CD4-positive, alpha-beta T cell (primary cell): ENCODE results near the gene MAP4K2. TPM values are rescaled to one million over a fixed set of nuclear protein-coding genes. Genes with fewer than 3 reads are reported as not detected.

Experiments used
- ATAC-seq: fragments of 200-7000 bp; cut with Tn5 transposase; one replicate; pipeline ENCODE4 v1.10.0; 2022; ENCODE audit warnings: mild to moderate bottlenecking; ENCODE audit not compliant: poor library complexity
- CTCF ChIA-PET: fragments of 350-600 bp; sonication (Branson Sonifier 250); formaldehyde crosslinking; loops from one replicate; lab custom pipeline; 2021; ENCODE audit warnings: antibody characterized with exemption, inconsistent platforms; lab: Charles Lee
- POLR2A ChIA-PET: fragments of 350-600 bp; sonication (Branson Sonifier 250); formaldehyde crosslinking; loops from one replicate; lab custom pipeline; 2021; ENCODE audit warnings: antibody characterized with exemption, inconsistent platforms; lab: Charles Lee
- DNase-seq, 14 experiments: peaks; one replicate each; pipeline ENCODE4 v3.0.0-alpha.2; 2013 to 2020; ENCODE audit warnings: mixed read lengths in 2 of 14
- H3K27ac ChIP-seq, 2 donors: one replicate each; pipeline versions ENCODE4 v1.5.1 to v1.7.0; 2013; ENCODE audit warnings: low read length in 2 of 2, low read depth in 1 of 2, mild to moderate bottlenecking in 1 of 2
- H3K27me3 ChIP-seq, 2 experiments: 1 replicate in 1 of 2; 2 replicates in 1 of 2; pipeline versions ENCODE4 v1.6.1 to v1.7.0; 2013; ENCODE audit warnings: low read length in 2 of 2, control low read depth in 1 of 2, mild to moderate bottlenecking in 1 of 2, moderate library complexity in 1 of 2; ENCODE audit not compliant: insufficient read depth in 2 of 2, control insufficient read depth in 1 of 2
- H3K36me3 ChIP-seq: one replicate; pipeline ENCODE4 v1.6.1; 2013; ENCODE audit warnings: low read length, control low read depth; ENCODE audit not compliant: insufficient read depth
- H3K4me1 ChIP-seq: one replicate; pipeline ENCODE4 v1.6.1; 2013; ENCODE audit warnings: low read length, control low read depth; ENCODE audit not compliant: insufficient read depth
- H3K4me3 ChIP-seq: one replicate; pipeline ENCODE4 v1.5.1; 2013; ENCODE audit warnings: mild to moderate bottlenecking, low read length, moderate library complexity
- H3K9me3 ChIP-seq, 2 experiments: 1 replicate in 1 of 2; 2 replicates in 1 of 2; pipeline versions ENCODE4 v1.6.1 to v1.7.0; 2013; ENCODE audit warnings: low read length in 2 of 2, mild to moderate bottlenecking in 2 of 2, control low read depth in 1 of 2, moderate library complexity in 1 of 2; ENCODE audit not compliant: control insufficient read depth in 1 of 2, insufficient read depth in 1 of 2
- H3K27ac Mint-ChIP-seq: one replicate; pipeline ENCODE4 v1.8.0; 2020; ENCODE audit warnings: mixed read lengths
- H3K27me3 Mint-ChIP-seq: one replicate; pipeline ENCODE4 v1.8.0; 2021; ENCODE audit warnings: mixed read lengths
- H3K36me3 Mint-ChIP-seq: one replicate; pipeline ENCODE4 v1.8.0; 2021; ENCODE audit warnings: low read depth, mixed read lengths
- H3K4me1 Mint-ChIP-seq: one replicate; pipeline ENCODE4 v1.8.0; 2021; ENCODE audit warnings: low read depth, mixed read lengths
- H3K4me3 Mint-ChIP-seq: one replicate; pipeline ENCODE4 v1.8.0; 2020; ENCODE audit warnings: mild to moderate bottlenecking, mixed read lengths
- H3K9me3 Mint-ChIP-seq: one replicate; pipeline ENCODE4 v1.8.0; 2020; ENCODE audit warnings: mixed read lengths
- intact Hi-C, 2 experiments: fragments of 100-400 bp; cut with DNase I in 1 of 2; cut with micrococcal nuclease in 1 of 2; formaldehyde crosslinking; loops; one replicate each; pipeline versions ENCODE4 v1.15.1 to v1.9.0; 2023 to 2025; cut with DNase I, micrococcal nuclease
- total RNA-seq, 174 experiments: library from RNA in 2 of 174; stranded (reverse) in 2 of 174; gene quantifications; one replicate each; pipeline ENCODE4 v1.2.3 and lab custom pipeline; 2021 to 2026
- TF ChIP-seq, protein P1 (sequence below): fragments of 200-600 bp; IDR thresholded peaks from one replicate; pipeline ENCODE4 v1.8.0; 2022; ENCODE audit warnings: antibody characterized with exemption, mild to moderate bottlenecking

MAP4K2 gene
- total RNA-seq, 2 experiments from 2014 or later = 71.9 to 74.1 TPM

DNA sequence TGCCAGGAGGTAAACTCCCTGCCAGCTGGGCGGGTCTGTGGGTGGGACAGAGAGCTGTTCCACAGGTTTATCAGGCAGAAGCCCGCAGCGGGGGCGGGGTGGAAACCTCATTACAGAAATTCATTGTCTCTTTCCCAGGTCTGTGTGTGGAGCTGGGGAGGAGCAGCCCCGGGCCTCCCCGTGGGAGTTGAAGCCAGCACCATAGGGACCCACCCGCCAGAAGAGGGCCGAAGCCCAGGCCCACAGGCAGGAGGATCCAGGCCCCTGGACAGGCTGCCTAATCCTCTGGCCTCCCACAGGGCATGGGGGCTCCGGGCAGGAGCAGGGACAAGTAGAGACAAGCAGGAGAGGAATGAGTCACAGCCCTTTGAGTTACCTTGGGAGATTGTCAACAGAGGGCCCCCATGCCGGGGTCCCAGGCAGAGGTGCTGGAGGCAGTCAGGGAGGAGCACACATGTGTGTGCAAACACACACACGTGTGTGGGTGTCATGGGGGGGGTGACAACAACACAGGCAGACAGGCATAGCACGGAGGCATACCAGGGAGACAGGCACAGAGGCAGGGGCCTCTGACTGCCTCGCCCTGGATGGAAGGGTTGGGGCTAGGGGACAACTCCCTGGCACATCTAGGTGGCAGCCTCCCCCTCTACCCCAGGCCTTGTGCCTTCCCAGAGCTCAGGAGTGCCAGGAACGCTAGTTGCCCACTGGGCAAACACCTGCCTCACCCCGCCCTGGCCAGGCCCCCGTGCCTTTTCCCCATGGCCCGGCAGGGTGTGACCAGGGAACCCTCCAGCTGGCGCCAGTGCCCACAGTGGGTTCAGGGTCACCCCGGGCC lies 40.1 kb upstream of the MAP4K2 start:
- intact Hi-C loops = loop anchor here in 1 of 2 experiments (5.0 to 10.0 kb wide), 3 partner anchors 36 to 242 kb away; partner anchors contain the start of genes CDCA5 and ZFPL1
- H3K27me3 Mint-ChIP-seq = no peaks in the 10 kb centered on the region
- no peaks in the 10 kb centered on the region for H3K9me3 ChIP-seq
- TF ChIP-seq, protein P1, sequence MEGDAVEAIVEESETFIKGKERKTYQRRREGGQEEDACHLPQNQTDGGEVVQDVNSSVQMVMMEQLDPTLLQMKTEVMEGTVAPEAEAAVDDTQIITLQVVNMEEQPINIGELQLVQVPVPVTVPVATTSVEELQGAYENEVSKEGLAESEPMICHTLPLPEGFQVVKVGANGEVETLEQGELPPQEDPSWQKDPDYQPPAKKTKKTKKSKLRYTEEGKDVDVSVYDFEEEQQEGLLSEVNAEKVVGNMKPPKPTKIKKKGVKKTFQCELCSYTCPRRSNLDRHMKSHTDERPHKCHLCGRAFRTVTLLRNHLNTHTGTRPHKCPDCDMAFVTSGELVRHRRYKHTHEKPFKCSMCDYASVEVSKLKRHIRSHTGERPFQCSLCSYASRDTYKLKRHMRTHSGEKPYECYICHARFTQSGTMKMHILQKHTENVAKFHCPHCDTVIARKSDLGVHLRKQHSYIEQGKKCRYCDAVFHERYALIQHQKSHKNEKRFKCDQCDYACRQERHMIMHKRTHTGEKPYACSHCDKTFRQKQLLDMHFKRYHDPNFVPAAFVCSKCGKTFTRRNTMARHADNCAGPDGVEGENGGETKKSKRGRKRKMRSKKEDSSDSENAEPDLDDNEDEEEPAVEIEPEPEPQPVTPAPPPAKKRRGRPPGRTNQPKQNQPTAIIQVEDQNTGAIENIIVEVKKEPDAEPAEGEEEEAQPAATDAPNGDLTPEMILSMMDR = no peak
- peaks cover 27% of the 10 kb centered on the region for H3K4me1 Mint-ChIP-seq
- H3K27ac Mint-ChIP-seq = peak overlapping the region; percentile 50
- no peak overlapping the region for H3K4me3 ChIP-seq
- H3K27ac ChIP-seq = no peak overlapping the region
- peaks cover 36% of the 10 kb centered on the region for H3K4me1 ChIP-seq
- H3K9me3 Mint-ChIP-seq = no peaks in the 10 kb centered on the region
- peaks cover 3% of the 10 kb centered on the region for H3K36me3 ChIP-seq
- peaks cover 5% of the 10 kb centered on the region for H3K36me3 Mint-ChIP-seq
- ATAC-seq (no peak), DNase-seq (no peak)
- ChIA-PET POLR2A (interaction anchor here (1.0 to 2.2 kb wide), 4 partner anchors 40 to 99 kb away, joined by 3 to 19 read pairs (median 12); partner anchors contain the start of genes MAP4K2, RASGRP2 and SF1), CTCF (interaction anchor here (1.2 kb wide), 3 partner anchors 18 to 55 kb away, joined by 3 to 5 read pairs (median 3); no protein-coding TSS in a partner anchor)
- peak overlapping the region; percentile 76 for H3K4me3 Mint-ChIP-seq
- H3K27me3 ChIP-seq = no peaks in the 10 kb centered on the region

DNA sequence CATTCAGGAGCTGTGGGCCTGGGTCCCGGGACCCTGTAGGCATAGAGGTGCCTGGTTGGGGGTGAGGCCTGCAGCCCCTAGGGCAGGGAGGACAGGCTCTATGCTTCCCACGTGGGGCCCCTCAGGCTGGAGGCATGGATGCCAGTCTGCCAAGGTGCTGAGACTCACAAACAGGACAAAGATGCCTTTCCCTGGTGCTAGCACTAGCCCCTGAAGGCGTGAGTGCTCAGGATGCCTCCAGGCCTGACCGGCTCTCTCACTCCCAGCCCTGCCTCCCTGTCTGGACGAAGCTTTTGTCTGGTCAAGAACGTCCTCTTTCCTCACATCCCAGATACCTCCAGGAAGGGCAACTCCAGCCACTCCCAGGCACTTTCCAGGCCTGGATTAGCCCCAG lies 39.3 kb upstream of the MAP4K2 start:
- H3K9me3 Mint-ChIP-seq = no peaks in the 10 kb centered on the region
- H3K4me1 ChIP-seq = peaks cover 29% of the 10 kb centered on the region
- intact Hi-C loops = loop anchor here in 1 of 2 experiments (5.0 to 10.0 kb wide), 3 partner anchors 35 to 242 kb away; partner anchors contain the start of genes CDCA5 and ZFPL1
- H3K27me3 ChIP-seq = no peaks in the 10 kb centered on the region
- H3K36me3 Mint-ChIP-seq = peaks cover 5% of the 10 kb centered on the region
- TF ChIP-seq, protein P1 = no peak
- no peaks in the 10 kb centered on the region for H3K27me3 Mint-ChIP-seq
- peaks cover 5% of the 10 kb centered on the region for H3K36me3 ChIP-seq
- DNase-seq = no peak
- no peak overlapping the region for H3K4me3 ChIP-seq
- CTCF ChIA-PET = no interaction called here
- POLR2A ChIA-PET = no interaction called here
- peak overlapping the region; percentile 15 for H3K4me3 Mint-ChIP-seq
- H3K9me3 ChIP-seq = no peaks in the 10 kb centered on the region
- no peak overlapping the region for H3K27ac Mint-ChIP-seq
- no peak overlapping the region for H3K27ac ChIP-seq
- no peak for ATAC-seq
- H3K4me1 Mint-ChIP-seq = peaks cover 24% of the 10 kb centered on the region

DNA sequence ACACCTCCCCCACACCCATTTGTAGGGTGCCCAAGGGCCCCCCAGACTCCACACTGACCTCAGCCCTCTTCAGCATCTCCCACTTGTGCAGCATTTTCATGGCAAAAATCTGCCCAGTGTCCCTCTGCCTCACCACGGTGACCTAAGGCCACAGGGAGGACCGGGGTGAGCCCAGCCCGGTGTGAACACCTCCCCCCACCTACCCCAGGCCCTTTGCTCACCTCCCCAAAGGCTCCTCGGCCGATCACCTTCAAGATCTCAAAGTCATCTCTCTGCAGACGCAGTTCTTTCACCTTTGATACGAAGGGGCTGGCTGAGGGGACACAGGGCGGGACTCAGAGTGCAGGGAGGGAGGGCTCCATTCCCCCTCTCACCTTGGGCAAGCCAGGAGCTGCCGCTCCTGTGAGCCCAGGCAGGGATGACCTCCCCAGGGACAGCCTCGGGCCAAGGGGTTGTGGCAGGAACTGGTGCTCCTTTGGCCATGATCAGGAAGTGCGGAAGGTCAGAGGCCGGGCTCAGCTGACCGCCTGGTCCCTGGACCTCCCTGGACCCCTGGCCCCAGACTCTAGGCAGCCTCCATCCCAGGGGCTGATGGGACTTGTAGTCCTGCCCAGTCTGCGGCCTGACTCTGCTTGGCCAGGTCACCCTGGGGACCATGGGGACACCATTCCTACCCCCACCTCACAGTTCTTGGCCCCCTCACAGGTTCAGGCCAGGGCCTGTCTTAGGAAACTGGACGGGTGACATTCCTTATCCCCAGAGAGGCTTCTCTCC lies 38.8 kb upstream of the MAP4K2 start:
- ATAC-seq = no peak

More for the DNA sequence above, 38.8 kb upstream of the MAP4K2 start:
- no peaks in the 10 kb centered on the region for H3K27me3 Mint-ChIP-seq
- Histone ChIP-seq H3K4me1 (peaks cover 26% of the 10 kb centered on the region), H3K27me3 (no peaks in the 10 kb centered on the region), H3K4me3 (no peak overlapping the region), H3K36me3 (peaks cover 5% of the 10 kb centered on the region), H3K9me3 (no peaks in the 10 kb centered on the region), H3K27ac (no peak overlapping the region)
- peaks cover 5% of the 10 kb centered on the region for H3K36me3 Mint-ChIP-seq
- H3K4me3 Mint-ChIP-seq = no peak overlapping the region
- TF ChIP-seq, protein P1 = no peak
- ChIA-PET CTCF (no interaction called here), POLR2A (no interaction called here)
- H3K4me1 Mint-ChIP-seq = peaks cover 18% of the 10 kb centered on the region
- DNase-seq = no peak
- H3K27ac Mint-ChIP-seq = no peak overlapping the region
- intact Hi-C loops = loop anchor here in 1 of 2 experiments (5.0 to 10.0 kb wide), 3 partner anchors 34 to 243 kb away; partner anchors contain the start of genes CDCA5 and ZFPL1
- no peaks in the 10 kb centered on the region for H3K9me3 Mint-ChIP-seq
